Psoas muscle (tissue), 8 donors: ENCODE results near the gene SPP2. TPM values are rescaled to one million over a fixed set of nuclear protein-coding genes. Genes with fewer than 3 reads are reported as not detected.

Experiments
- ATAC-seq, 4 donors: fragments of 200-7000 bp; cut with Tn5 transposase; one replicate each; pipeline ENCODE4 v1.9.1; 2020; ENCODE audit warnings: moderate library complexity in 3 of 4, mild to moderate bottlenecking in 2 of 4
- DNase-seq, 2 donors: peaks; one replicate each; pipeline ENCODE4 v3.0.0-alpha.2; 2020
- H3K27ac ChIP-seq: fragments of 200-600 bp; one replicate; pipeline ENCODE4 v1.8.0; 2022
- H3K27me3 ChIP-seq, 3 donors: fragments of 200-600 bp in 1 of 3; one replicate each; pipeline versions ENCODE4 v1.6.1 to v1.8.0; 2013 to 2022; ENCODE audit warnings: low read length in 2 of 3, mild to moderate bottlenecking in 2 of 3, moderate library complexity in 1 of 3; ENCODE audit not compliant: insufficient read depth in 3 of 3
- H3K36me3 ChIP-seq, 2 donors: fragments of 200-600 bp in 1 of 2; one replicate each; pipeline versions ENCODE4 v1.6.1 to v1.8.0; 2013 to 2022; ENCODE audit warnings: low read depth in 1 of 2, mild to moderate bottlenecking in 1 of 2, moderate library complexity in 1 of 2; ENCODE audit not compliant: insufficient read depth in 1 of 2
- H3K4me1 ChIP-seq: fragments of 200-600 bp; one replicate; pipeline ENCODE4 v1.8.0; 2022
- H3K4me3 ChIP-seq: fragments of 200-600 bp; one replicate; pipeline ENCODE4 v1.8.0; 2022; ENCODE audit warnings: mild to moderate bottlenecking
- H3K9me3 ChIP-seq: fragments of 200-600 bp; one replicate; pipeline ENCODE4 v1.8.0; 2022
- WGBS, 3 donors: extraction: QIAGEN DNeasy Blood & Tissue Kit; methylation state at CpG; one replicate each; pipeline versions ENCODE4 v1.1.6 to v1.1.7; 2013; 5-methylcytosine and 5-hydroxymethylcytosine counted together
- intact Hi-C, 2 donors: fragments of 100-400 bp; cut with DNase I; formaldehyde crosslinking; loops; one replicate each; pipeline versions ENCODE4 v1.11.0 to v1.14.2; 2022
- polyA plus RNA-seq, 3 donors: library from polyadenylated mRNA; stranded (reverse); fragments of 200-250 nt; gene quantifications; one replicate each; pipeline ENCODE4 v1.2.3, GENCODE V29; 2013
- total RNA-seq, 4 donors: library from RNA; stranded (reverse); fragmentation: NEBNext Ultra II Directional in 2 of 4; extraction: Animal tissue kit (Norgen Biotek cat#: 25700) in 2 of 4; gene quantifications; one replicate each; pipeline versions ENCODE4 v1.2.1 to v1.2.4, GENCODE V29; 2021 to 2023
- TF ChIP-seq, protein P1 (sequence below): fragments of 200-600 bp; IDR thresholded peaks from one replicate; pipeline ENCODE4 v1.8.0; 2022; ENCODE audit warnings: antibody characterized with exemption
- donor health status: healthy with polysubstance abuse.
- donor health status: DM: no; HTN: no; CAD: no; lungs with moderate emphysema.
- donor health status: Bipolar disorder and iron deficiency.
- donor health status: healthy.
- donor health status: DM: yes; HTN: yes; CAD: no.
- donor health status: DM: no; HTN: no; CAD: no.
- donor health status: DM: no; HTN: no; CAD: no.
- donor health status: DM: yes; HTN: yes; CAD: no.

Gene SPP2
- total and polyA plus RNA-seq, 7 donors: not detected

GRCh38 chr2:234051374-234052070 lies 1.0 kb downstream of the SPP2 start:
- TF ChIP-seq, protein P1, sequence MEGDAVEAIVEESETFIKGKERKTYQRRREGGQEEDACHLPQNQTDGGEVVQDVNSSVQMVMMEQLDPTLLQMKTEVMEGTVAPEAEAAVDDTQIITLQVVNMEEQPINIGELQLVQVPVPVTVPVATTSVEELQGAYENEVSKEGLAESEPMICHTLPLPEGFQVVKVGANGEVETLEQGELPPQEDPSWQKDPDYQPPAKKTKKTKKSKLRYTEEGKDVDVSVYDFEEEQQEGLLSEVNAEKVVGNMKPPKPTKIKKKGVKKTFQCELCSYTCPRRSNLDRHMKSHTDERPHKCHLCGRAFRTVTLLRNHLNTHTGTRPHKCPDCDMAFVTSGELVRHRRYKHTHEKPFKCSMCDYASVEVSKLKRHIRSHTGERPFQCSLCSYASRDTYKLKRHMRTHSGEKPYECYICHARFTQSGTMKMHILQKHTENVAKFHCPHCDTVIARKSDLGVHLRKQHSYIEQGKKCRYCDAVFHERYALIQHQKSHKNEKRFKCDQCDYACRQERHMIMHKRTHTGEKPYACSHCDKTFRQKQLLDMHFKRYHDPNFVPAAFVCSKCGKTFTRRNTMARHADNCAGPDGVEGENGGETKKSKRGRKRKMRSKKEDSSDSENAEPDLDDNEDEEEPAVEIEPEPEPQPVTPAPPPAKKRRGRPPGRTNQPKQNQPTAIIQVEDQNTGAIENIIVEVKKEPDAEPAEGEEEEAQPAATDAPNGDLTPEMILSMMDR: no peak
- DNase-seq (no peak), ATAC-seq (no peak)
- Histone ChIP-seq H3K4me1 (no peaks in the 10 kb centered on the region), H3K27me3 (no peaks in the 10 kb centered on the region), H3K9me3 (no peaks in the 10 kb centered on the region), H3K4me3 (no peak overlapping the region), H3K36me3 (no peaks in the 10 kb centered on the region), H3K27ac (no peak overlapping the region)
- intact Hi-C loops: no loop called here
- 70 to 79% (median 73%) methylated on average over 4 of the region's 4 CpGs for WGBS, 3 donors

- no peak overlapping the region for H3K27ac ChIP-seq
- H3K36me3 ChIP-seq: no peaks in the 10 kb centered on the region
- H3K27me3 ChIP-seq: no peaks in the 10 kb centered on the region
- H3K9me3 ChIP-seq: no peaks in the 10 kb centered on the region
- TF ChIP-seq, protein P1: no peak
- ATAC-seq (no peak), DNase-seq (no peak)
- H3K4me3 ChIP-seq: no peak overlapping the region
- WGBS, 3 donors: 80 to 86% (median 80%) methylated on average over 4 of the region's 4 CpGs
- H3K4me1 ChIP-seq: no peaks in the 10 kb centered on the region
- intact Hi-C loops: no loop called here
Observed at GRCh38 chr2:234058881-234059280, 8.4 kb downstream of the SPP2 start.

DNA sequence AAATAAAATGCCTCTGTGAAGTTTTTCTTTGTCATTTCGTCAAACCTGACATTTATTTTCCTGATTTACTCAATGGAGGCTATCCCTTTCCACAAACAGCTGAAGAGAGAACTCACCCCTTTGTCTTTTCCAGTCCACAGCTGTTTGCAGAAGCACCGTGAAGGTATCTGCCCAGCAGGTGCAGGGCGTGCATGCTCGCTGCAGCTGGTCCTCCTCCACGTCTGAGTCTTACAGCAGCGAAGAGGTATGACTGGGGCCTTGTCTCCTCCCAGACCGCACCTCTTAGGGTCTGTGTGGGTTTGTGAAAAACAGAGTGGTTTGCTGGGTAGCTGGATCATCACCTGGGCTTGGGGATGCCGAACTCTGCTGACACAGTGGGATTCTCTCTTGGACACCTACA lies 9.7 kb downstream of the SPP2 start:
- no peaks in the 10 kb centered on the region for H3K4me1 ChIP-seq
- intact Hi-C loops: no loop called here
- WGBS, 3 donors: 47 to 50% (median 48%) methylated on average over 8 of the region's 8 CpGs
- H3K9me3 ChIP-seq: no peaks in the 10 kb centered on the region
- H3K27me3 ChIP-seq: no peaks in the 10 kb centered on the region
- H3K27ac ChIP-seq: no peak overlapping the region
- ATAC-seq (no peak), DNase-seq (no peak)
- TF ChIP-seq, protein P1: no peak
- no peaks in the 10 kb centered on the region for H3K36me3 ChIP-seq
- no peak overlapping the region for H3K4me3 ChIP-seq

GRCh38 chr2:234061624-234062257 lies 11.2 kb downstream of the SPP2 start:
- H3K36me3 ChIP-seq: no peaks in the 10 kb centered on the region
- no peak for DNase-seq
- intact Hi-C loops: no loop called here
- no peak overlapping the region for H3K4me3 ChIP-seq
- TF ChIP-seq, protein P1: no peak
- ATAC-seq: no peak
- no peaks in the 10 kb centered on the region for H3K9me3 ChIP-seq
- H3K27me3 ChIP-seq: no peaks in the 10 kb centered on the region
- 65 to 79% (median 76%) methylated on average over 6 of the region's 6 CpGs for WGBS, 3 donors
- H3K4me1 ChIP-seq: no peaks in the 10 kb centered on the region
- H3K27ac ChIP-seq: no peak overlapping the region
